Tibial nerve (tissue), 4 donors: Measurements from ENCODE around the gene M1AP. TPM values are rescaled to one million over a fixed set of nuclear protein-coding genes. Genes with fewer than 3 reads are reported as not detected.

ENCODE experiments used
- DNase-seq, 2 donors: peaks; one replicate each; pipeline ENCODE4 v3.0.0-alpha.2; 2019; ENCODE audit warnings: low spot score in 2 of 2
- H3K27ac ChIP-seq, 4 donors: fragments of 200-600 bp; sonication (generic) in 3 of 4; one replicate each; pipeline ENCODE4 v1.5.1; 2017 to 2019; ENCODE audit warnings: mild to moderate bottlenecking in 1 of 4
- H3K27me3 ChIP-seq, 2 donors: fragments of 200-600 bp; sonication (generic) in 1 of 2; one replicate each; pipeline versions ENCODE4 v1.5.1 to v1.6.0; 2017 to 2019
- H3K36me3 ChIP-seq, 3 donors: fragments of 200-600 bp; sonication (generic); one replicate each; pipeline ENCODE4 v1.5.1; 2018 to 2019
- H3K4me1 ChIP-seq, 4 donors: fragments of 200-600 bp; sonication (generic) in 3 of 4; one replicate each; pipeline ENCODE4 v1.5.1; 2017 to 2019
- H3K4me3 ChIP-seq, 4 donors: fragments of 200-600 bp; sonication (generic) in 3 of 4; one replicate each; pipeline ENCODE4 v1.5.1; 2017 to 2019; ENCODE audit warnings: mild to moderate bottlenecking in 1 of 4, moderate library complexity in 1 of 4
- H3K9me3 ChIP-seq, 4 donors: fragments of 200-600 bp; sonication (generic) in 3 of 4; one replicate each; pipeline ENCODE4 v1.5.1; 2017 to 2019
- EP300 ChIP-seq, 2 donors: sonication (generic); formaldehyde crosslinking; IDR thresholded peaks; one replicate each; pipeline ENCODE4 v1.6.1; 2017; ENCODE audit warnings: antibody characterized with exemption in 2 of 2, mild to moderate bottlenecking in 1 of 2
- POLR2A ChIP-seq, 2 donors: fragments of 450-650 bp; IDR thresholded peaks; one replicate each; pipeline ENCODE4 v1.6.1; 2017; ENCODE audit warnings: antibody characterized with exemption in 2 of 2, mild to moderate bottlenecking in 2 of 2, moderate library complexity in 2 of 2
- WGBS, 2 donors: methylation state at CpG; one replicate each; pipeline ENCODE4 v1.1.5; 2018; 5-methylcytosine and 5-hydroxymethylcytosine counted together
- total RNA-seq, 4 donors: library from RNA; depleted of rRNA; stranded (reverse); fragments of >200 nt; gene quantifications; one replicate each; pipeline ENCODE4 v1.1.0, GENCODE V29; 2016
- TF ChIP-seq, protein P1 (sequence below), 5 experiments: fragments of 200-600 bp in 3 of 5; fragments of 450-650 bp in 2 of 5; sonication (generic) in 3 of 5; IDR thresholded peaks; one replicate each; pipeline ENCODE4 v1.5.1; 2016 to 2019; ENCODE audit warnings: antibody characterized with exemption in 5 of 5, mild to moderate bottlenecking in 3 of 5, moderate library complexity in 2 of 5

The M1AP gene
- total RNA-seq, 4 donors from 2014 or later, result 0.21 TPM; not detected in 3

DNA sequence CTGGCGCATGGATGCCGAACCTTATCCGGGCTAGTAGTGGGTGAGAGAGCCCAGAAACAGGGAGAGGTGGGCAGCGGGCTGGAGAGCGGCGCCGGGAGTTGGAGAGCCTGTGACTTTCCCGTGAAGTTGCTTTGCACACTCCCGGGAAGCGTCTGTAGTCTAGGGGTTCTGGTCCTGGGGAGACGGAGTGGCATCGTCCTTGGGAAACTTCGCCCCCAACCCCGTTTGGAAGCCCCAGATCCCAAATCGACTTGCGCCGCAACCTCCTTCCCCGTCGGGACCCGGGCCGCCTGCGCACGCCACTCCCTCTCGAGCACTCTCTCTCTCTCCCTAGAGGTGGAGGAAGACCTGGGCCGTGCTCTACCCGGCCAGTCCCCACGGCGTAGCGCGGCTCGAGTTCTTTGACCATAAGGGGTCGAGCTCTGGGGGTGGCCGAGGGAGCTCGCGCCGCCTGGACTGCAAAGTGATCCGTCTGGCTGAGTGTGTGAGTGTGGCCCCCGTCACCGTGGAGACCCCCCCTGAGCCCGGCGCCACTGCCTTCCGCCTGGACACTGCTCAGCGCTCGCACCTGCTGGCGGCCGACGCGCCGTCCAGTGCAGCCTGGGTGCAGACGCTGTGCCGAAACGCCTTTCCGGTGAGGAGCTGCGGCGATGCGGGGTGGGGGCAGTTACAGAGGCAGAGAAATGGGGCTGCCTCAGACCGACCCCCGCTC lies 93.2 kb downstream of the M1AP start:
- DNase-seq, result no peak
- H3K27ac ChIP-seq, result peak overlapping the region; percentile 89 to 98 (median 96)
- H3K9me3 ChIP-seq, result no peaks in the 10 kb centered on the region
- peaks cover 0 to 15% (median 0%) of the 10 kb centered on the region in 3 donors for H3K36me3 ChIP-seq
- no peak for TF ChIP-seq EP300 (IDR thresholded peaks at IDR 0.05)
- TF ChIP-seq, protein P1, sequence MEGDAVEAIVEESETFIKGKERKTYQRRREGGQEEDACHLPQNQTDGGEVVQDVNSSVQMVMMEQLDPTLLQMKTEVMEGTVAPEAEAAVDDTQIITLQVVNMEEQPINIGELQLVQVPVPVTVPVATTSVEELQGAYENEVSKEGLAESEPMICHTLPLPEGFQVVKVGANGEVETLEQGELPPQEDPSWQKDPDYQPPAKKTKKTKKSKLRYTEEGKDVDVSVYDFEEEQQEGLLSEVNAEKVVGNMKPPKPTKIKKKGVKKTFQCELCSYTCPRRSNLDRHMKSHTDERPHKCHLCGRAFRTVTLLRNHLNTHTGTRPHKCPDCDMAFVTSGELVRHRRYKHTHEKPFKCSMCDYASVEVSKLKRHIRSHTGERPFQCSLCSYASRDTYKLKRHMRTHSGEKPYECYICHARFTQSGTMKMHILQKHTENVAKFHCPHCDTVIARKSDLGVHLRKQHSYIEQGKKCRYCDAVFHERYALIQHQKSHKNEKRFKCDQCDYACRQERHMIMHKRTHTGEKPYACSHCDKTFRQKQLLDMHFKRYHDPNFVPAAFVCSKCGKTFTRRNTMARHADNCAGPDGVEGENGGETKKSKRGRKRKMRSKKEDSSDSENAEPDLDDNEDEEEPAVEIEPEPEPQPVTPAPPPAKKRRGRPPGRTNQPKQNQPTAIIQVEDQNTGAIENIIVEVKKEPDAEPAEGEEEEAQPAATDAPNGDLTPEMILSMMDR (IDR thresholded peaks at IDR 0.05), result no peak
- no peak for TF ChIP-seq POLR2A (IDR thresholded peaks at IDR 0.05)
- 3 to 4% methylated on average over 44 to 57 of the region's 58 CpGs for WGBS, 2 donors
- peaks cover 0 to 46% (median 10%) of the 10 kb centered on the region in 4 donors for H3K4me1 ChIP-seq
- no peaks in the 10 kb centered on the region for H3K27me3 ChIP-seq
- peak overlapping the region; percentile 72 to 95 (median 79) for H3K4me3 ChIP-seq

DNA sequence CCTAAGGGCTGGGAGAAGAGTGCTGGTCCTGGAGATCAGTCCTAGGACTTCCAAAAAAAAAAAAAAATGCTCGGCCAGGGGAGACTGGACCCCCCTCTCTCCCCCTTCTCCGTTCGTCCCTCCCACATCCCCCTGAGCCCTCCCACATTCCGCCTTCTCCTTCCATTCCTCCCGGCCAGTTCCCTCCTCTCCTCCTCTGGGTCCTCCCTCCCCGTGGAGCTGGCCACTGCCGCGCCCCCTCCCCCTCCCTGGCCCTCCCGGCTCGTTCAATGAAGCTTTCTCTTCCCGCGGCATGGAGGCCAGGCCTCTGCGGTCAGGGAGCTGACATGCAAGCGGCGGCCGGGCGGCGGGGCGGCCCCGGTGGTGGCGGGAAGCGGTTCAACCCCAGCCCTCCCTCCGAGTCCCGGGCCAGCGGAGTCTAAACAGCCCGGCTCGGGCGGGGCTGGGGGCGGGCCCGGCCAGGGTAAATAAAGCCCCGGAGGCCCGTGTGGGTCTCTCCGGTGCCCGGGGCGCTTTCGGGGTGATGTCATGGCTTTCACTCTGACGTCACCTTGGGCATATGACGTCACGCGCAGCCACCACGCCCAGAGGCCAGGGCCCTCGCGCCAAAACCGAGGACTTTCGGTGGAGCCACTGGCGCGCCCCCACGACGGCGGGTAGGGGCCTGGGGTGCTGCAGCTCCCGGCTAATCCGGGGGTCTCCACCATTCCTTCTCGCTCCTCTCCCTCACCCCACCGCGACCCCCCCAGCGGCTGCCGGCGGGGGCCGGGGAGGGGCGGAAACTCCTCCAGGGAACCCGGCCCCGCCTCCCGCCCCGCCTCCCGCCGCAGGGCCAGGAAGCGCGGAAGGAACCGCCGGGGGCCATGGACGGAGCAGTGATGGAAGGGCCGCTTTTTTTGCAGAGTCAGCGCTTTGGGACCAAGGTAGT lies 94.0 kb downstream of the M1AP start, which contains the start of the genes DOK1 and LOXL3:
Gene DOK1 (plus strand): TSS at position 829 of the 928 bp plus-strand sequence. CDS start 35 bp downstream, at position 864.
Gene LOXL3 (minus strand): TSS at position 51 of the 928 bp plus-strand sequence. CDS start 1,308 bp downstream, outside the sequence.
- 1% methylated on average over 18 to 43 of the region's 73 CpGs for WGBS, 2 donors
- Histone ChIP-seq H3K4me1 (peaks cover 0 to 54% (median 15%) of the 10 kb centered on the region in 4 donors), H3K9me3 (no peaks in the 10 kb centered on the region), H3K36me3 (peaks cover 0 to 15% (median 0%) of the 10 kb centered on the region in 3 donors), H3K27me3 (no peaks in the 10 kb centered on the region), H3K4me3 (peak within 1 kb of the TSS; percentile 72 to 95 (median 79)), H3K27ac (peak within 1 kb of the TSS; percentile 89 to 98 (median 96))
- peak; percentile 73 to 81 for DNase-seq
- TF ChIP-seq, protein P1 (IDR thresholded peaks at IDR 0.05), result peak in 2 of 5 experiments; percentile 20 to 32
- TF ChIP-seq EP300 (IDR thresholded peaks at IDR 0.05) (peak in 1 of 2 donors; percentile 43), POLR2A (IDR thresholded peaks at IDR 0.05) (peak in 1 of 2 donors; percentile 51)

DNA sequence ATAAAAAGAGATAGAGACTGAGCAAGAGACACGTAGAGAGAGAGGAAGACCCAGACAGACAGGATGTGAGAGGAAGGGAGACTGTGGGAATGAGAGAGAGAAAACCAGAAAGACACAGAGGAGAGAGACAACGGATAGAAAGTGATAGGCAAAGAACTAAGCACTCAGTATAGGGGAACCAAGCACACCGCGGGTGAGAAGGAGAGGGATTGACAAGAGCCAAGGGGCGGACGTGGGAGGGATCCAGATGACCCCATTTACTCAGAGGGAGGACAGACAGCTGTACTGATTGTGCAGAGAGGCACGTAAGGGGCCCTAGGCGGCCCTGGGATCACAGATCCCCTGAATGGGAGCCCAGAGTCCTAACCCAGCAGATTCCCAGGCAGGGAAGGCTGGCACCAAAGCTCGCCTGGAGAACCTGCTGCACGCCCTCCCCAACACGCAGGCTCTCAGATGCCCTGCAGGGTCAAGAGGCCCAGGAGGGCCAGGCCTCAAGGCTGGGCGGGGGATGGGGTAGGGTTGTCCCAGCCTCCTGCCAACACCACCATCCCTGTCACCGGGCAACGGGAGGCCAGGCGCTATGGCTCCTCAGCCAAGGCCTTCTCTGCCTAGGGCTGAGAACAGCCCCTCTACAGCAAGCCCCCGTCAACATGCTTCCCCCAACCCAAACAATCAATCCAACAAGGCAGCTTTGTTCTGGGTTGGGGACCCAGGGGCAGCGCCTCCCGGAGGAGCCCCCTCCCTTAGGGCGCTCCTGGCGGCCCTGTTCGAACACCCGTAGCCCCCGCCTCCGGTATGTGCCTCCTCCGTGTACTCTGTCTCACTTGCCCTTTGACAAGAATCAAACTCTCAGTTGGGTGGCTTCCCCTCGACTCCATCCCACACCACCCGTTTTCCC lies 95.0 kb downstream of the M1AP start:
- H3K4me3 ChIP-seq, result peak overlapping the region; percentile 72 to 95 (median 79)
- H3K27ac ChIP-seq, result peak overlapping the region; percentile 89 to 98 (median 96)
- whole genome bisulfite sequencing, 2 donors, result 30 to 36% methylated on average over 25 to 26 of the region's 27 CpGs
- H3K27me3 ChIP-seq, result no peaks in the 10 kb centered on the region
- H3K36me3 ChIP-seq, result peaks cover 0 to 15% (median 0%) of the 10 kb centered on the region in 3 donors
- no peaks in the 10 kb centered on the region for H3K9me3 ChIP-seq
- TF ChIP-seq POLR2A (IDR thresholded peaks at IDR 0.05), result no peak
- TF ChIP-seq, protein P1 (IDR thresholded peaks at IDR 0.05), result no peak
- TF ChIP-seq EP300 (IDR thresholded peaks at IDR 0.05), result no peak
- H3K4me1 ChIP-seq, result peaks cover 0 to 62% (median 20%) of the 10 kb centered on the region in 4 donors
- DNase-seq, result no peak

DNA sequence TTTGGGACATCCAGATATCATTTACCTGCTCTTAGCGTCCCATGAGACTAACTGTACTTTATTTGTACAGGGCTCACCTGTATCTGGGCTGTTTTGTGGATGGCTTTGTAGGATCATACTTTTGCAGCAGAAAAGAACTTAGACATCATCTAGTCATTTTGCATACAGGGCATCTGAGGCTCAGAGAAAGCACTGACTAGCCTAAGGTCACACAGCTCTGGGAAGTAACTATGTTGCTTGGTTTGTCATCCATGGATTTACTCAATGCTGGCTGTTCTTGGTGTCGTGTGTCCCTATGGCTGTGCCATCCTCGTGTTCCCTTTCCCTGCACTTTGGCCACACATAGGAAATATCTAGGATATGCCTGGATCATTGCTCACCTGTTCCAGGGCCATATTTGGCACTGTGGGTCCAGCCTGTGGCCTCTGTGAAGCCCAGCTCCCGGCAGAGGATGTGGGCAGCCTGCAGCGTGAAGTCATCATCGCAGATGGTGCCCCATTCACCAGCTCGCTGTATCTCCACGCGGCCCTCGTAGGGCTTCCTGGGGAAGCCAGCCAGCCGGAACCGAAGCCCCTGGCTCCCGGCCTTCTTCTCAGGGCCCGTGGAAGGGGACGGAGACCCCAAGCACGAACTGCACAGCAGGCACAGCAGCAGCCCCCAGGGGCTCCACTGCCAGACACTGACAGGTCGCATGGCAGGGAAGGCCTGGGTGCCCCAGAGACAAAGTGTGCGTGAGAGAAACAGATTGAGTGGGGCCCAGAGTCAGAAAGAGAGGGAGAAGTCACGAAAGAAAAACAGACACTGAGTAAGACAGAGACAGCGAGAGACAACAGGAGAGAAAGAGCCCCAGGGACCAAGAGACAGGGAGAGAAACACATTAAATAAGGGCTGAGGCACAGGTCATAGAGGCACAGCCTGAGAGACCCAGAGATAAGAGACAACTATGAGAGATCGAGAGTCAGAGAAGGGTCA lies 95.9 kb downstream of the M1AP start:
- DNase-seq, result no peak
- no peak for TF ChIP-seq POLR2A (IDR thresholded peaks at IDR 0.05)
- no peak overlapping the region for H3K4me3 ChIP-seq
- 51 to 64% methylated on average over 21 of the region's 21 CpGs for WGBS, 2 donors
- peaks cover 0 to 15% (median 0%) of the 10 kb centered on the region in 3 donors for H3K36me3 ChIP-seq
- peak overlapping the region in 3 of 4 donors; percentile 42 to 98 (median 97) for H3K27ac ChIP-seq
- no peaks in the 10 kb centered on the region for H3K27me3 ChIP-seq
- peaks cover 0 to 63% (median 20%) of the 10 kb centered on the region in 4 donors for H3K4me1 ChIP-seq
- no peaks in the 10 kb centered on the region for H3K9me3 ChIP-seq
